GM13977 (cell line): ENCODE measurements around the gene PASK.

ENCODE experiments used
- DNase-seq: peaks from one replicate; pipeline ENCODE4 v3.0.0; 2012; ENCODE audit warnings: low spot score
- in situ Hi-C: fragments of 300-500 bp; cut with MboI; formaldehyde crosslinking; loops from one replicate; pipeline ENCODE4 v1.12.0; 2022; ENCODE audit warnings: low sequenced_read_pairs, low pct_unique_long_range_greater_than_20kb, mixed read lengths, inconsistent platforms; ENCODE audit not compliant: unreplicated experiment
- TF ChIP-seq, protein P1 (sequence below): IDR thresholded peaks from 2 replicates; pipeline ENCODE4 v1.5.1; 2012; ENCODE audit warnings: mild to moderate bottlenecking, control low read depth; ENCODE audit not compliant: insufficient read depth; ENCODE audit errors: extremely low read depth, missing control alignments

Gene PASK

DNA sequence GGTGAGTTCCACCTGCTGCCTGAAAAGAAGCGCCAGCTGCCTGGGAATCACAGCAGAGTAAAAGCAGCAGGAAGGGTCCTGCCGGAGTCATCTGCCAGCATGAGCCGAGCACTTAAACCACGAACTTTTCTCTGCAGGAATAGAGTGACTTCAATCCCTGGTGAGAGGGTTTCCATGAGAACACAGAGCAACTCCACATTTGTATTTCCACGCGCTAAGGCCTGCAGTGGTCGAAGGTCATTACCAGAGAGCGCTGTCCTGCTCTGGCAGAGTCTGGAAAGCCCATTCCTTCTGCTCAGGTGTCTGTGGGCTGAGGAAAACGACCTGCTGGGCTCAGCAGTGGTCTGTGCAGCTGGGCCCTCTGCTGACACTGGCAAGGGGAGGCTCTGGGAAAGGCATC, 6.7 kb downstream of the PASK start:
- TF ChIP-seq, protein P1, sequence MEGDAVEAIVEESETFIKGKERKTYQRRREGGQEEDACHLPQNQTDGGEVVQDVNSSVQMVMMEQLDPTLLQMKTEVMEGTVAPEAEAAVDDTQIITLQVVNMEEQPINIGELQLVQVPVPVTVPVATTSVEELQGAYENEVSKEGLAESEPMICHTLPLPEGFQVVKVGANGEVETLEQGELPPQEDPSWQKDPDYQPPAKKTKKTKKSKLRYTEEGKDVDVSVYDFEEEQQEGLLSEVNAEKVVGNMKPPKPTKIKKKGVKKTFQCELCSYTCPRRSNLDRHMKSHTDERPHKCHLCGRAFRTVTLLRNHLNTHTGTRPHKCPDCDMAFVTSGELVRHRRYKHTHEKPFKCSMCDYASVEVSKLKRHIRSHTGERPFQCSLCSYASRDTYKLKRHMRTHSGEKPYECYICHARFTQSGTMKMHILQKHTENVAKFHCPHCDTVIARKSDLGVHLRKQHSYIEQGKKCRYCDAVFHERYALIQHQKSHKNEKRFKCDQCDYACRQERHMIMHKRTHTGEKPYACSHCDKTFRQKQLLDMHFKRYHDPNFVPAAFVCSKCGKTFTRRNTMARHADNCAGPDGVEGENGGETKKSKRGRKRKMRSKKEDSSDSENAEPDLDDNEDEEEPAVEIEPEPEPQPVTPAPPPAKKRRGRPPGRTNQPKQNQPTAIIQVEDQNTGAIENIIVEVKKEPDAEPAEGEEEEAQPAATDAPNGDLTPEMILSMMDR: no peak
- no peak for DNase-seq
- in situ Hi-C loops: no loop called here

DNA sequence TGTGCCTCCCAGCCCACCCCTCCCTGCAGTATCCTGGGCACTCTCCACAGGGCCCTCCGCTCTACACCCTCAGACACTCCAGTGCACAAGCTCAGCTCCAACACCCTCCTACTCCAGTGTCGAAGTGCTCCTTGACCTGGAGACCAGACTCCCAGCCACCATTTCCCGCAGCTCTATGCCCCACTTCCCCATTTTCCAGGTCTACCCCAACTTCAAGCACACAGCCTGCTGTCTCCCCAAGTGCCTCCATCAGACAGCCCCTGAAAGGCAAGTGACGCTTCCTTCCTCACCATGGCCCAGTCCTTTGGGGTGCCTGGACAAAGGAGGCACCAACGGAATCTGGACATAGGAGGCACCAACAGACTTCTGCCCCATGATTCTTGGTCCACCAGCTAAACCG, 7.2 kb downstream of the PASK start:
- TF ChIP-seq, protein P1: no peak
- in situ Hi-C loops: no loop called here
- DNase-seq: no peak

DNA sequence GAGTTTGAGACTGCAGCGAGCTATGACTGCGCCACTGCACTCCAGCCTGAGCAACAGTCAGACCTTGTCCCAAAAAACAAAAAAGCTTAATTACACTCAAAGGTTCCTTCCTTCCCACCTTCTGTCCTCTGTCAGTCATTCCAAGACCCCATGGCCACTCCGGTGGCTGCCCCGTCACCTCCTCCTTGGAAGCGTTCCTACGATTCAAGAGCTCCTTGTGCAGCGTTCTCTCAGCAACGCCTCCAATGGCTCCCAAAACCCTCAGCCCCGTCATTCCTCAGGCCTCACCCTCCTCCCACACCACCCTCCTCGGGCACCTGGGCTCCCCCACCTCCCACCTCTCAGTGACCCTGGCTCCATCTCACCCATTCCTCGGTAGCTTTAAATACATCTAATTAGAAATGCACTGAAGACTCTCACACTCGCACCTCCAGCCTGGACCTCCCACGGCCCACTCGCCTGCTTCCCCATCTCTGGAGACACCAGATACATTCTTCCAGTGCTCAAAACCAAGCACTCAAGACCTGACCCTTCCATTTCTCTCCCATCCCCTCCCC, 8.0 kb downstream of the PASK start:
- in situ Hi-C loops: no loop called here
- TF ChIP-seq, protein P1: no peak
- no peak for DNase-seq

DNA sequence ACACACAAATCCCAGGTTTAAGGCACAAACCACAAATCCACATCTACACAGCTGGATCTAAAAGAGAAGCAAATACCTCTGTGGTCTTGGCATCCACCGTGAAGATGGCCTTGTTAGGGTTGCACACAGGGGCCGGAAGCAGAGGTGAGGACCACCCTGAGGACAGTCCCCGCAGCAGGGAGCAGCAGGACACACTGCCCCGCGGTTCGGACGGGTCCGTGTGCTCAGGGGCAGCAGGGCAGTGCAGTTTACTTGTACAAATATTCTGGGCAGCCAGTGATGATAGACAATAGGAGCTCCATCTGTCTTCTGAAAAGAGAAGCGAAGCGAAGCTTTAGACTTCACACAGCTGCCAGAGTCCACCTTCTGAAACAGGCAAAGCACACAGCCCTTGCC, 8.8 kb downstream of the PASK start:
- in situ Hi-C loops: no loop called here
- DNase-seq: no peak
- TF ChIP-seq, protein P1: no peak

DNA sequence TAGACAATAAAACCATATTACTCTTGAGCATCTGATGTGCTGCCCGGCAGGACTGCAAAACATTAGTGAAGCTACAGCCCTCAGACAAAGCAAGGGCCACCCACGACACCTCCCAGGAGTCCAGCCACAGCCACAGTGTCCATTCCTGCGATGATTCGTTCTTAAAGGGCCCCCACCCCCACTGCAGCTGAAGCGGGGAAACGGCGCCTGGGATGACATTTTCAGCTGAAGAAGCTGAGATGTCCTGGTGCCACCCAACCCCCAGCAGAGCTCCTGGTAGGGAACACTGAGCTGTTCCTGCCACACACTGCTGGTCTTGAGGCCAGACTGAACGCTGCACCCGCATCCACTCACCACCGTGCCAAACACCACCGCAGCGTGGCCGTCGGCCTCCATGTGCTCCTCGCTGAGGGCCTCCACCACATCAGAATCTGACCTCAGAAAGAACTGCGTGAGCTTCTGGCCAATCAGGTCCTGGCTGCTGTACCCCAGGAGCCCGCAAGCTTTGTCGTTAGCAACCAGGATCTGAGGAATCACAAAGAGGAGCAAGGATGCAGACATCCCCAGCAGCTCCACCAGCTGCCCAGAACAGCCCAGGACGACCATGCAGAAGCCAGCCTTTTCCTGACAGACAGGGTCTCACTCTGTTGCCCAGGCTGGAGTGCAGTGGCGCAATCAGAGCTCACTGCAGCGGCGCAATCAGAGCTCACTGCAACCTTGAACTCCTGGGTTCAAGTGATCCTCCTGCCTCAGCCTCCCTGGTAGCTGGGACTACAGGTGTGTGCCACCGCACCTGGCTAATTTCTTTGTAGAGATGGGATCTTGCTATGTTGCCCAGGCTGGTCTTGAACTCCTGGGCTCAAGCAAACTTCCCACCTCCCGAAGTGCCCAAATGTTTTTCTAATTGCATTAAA, 9.5 kb downstream of the PASK start:
- DNase-seq: no peak
- in situ Hi-C loops: no loop called here
- TF ChIP-seq, protein P1: no peak

DNA sequence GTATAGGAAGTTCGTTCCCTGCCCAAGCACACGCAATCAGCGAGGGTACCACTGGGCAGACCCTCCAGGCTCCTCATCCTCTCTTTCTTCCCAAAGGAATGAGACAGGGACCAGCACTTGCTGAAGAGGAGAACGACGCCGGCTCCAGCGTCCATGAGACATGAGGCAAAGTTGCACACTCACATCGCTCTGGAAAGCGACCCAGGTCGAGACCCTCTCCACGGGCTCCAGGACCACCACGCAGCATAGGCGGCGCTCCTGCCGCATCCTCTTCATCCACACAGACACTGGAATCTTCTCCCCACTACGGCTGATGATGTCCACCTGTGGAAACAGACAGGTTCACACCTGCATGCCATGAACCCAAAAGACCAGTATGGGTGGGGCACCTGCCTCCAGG, 10.8 kb downstream of the PASK start:
- TF ChIP-seq, protein P1: no peak
- no peak for DNase-seq
- in situ Hi-C loops: no loop called here
